ENCODE data around the gene RAB11FIP5. TPM values are rescaled to one million over a fixed set of nuclear protein-coding genes. Genes with fewer than 3 reads are reported as not detected.

The RAB11FIP5 gene
- total RNA-seq, 1 donor from 2014 or later = 25.4 TPM

- Mint-ChIP-seq H3K27ac (no peak overlapping the region), H3K9me3 (no peaks in the 10 kb centered on the region), H3K4me1 (no peaks in the 10 kb centered on the region), H3K4me3 (no peak overlapping the region), H3K27me3 (ENCODE audit: low read depth) (no peaks in the 10 kb centered on the region), H3K36me3 (peaks cover 8% of the 10 kb centered on the region)
- TF ChIP-seq CTCF (IDR thresholded peaks at IDR 0.05; ENCODE audit: unreplicated experiment) = no peak
- DNase-seq (ENCODE audit: low spot score in 2 of 2, unreplicated experiment in 2 of 2) = no peak
Observed at GRCh38 chr2:73023497-73023896, 89.3 kb downstream of the RAB11FIP5 start.

Other genes with a start within 250 kb of the RAB11FIP5 start
- gene SPR, start 225.5 kb downstream of the RAB11FIP5 start, total RNA-seq = 11.4 to 13.8 TPM (median 12.5 TPM) in 3 replicates
- gene EMX1, start 195.4 kb downstream of the RAB11FIP5 start, total RNA-seq = 0.09 TPM in 2 of 3 replicates, not detected in the other
- gene SFXN5, start 41.2 kb downstream of the RAB11FIP5 start, total RNA-seq = 18.8 to 20.2 TPM (median 18.9 TPM) in 3 replicates
- not detected in 3 replicates for gene NOTO, start 89.6 kb upstream of the RAB11FIP5 start, total RNA-seq
- 29.8 to 34.3 TPM (median 34.2 TPM) in 3 replicates for gene SMYD5, start 101.3 kb upstream of the RAB11FIP5 start, total RNA-seq
- gene PRADC1, start 120.3 kb upstream of the RAB11FIP5 start, total RNA-seq = 5.9 to 6.9 TPM (median 6.6 TPM) in 3 replicates
- gene CCT7, start 121.4 kb upstream of the RAB11FIP5 start, total RNA-seq = 217 to 220 TPM (median 218 TPM) in 3 replicates
- gene FBXO41, start 171.5 kb upstream of the RAB11FIP5 start, total RNA-seq = 7.6 to 8.1 TPM (median 7.8 TPM) in 3 replicates
- 0.34 to 0.49 TPM (median 0.36 TPM) in 3 replicates for gene EGR4, start 180.6 kb upstream of the RAB11FIP5 start, total RNA-seq

Measured in mesothelial cell of epicardium (in vitro differentiated cells).